CD14-positive monocyte (primary cell): ENCODE results near the gene MAML3. TPM values are rescaled to one million over a fixed set of nuclear protein-coding genes. Genes with fewer than 3 reads are reported as not detected.

ENCODE experiments used
- DNase-seq, 3 donors: peaks; one replicate each; pipeline ENCODE4 v3.0.0-alpha.2; 2011 to 2022
- H2AFZ ChIP-seq: 2 replicates; pipeline ENCODE4 v1.6.0; 2012; ENCODE audit warnings: mild to moderate bottlenecking, low read depth, low read length, inconsistent platforms; ENCODE audit not compliant: insufficient read depth, poor library complexity, severe bottlenecking
- H3K27ac ChIP-seq, 2 donors: 1 replicate in 1 of 2; 2 replicates in 1 of 2; pipeline ENCODE4 v1.5.1; 2012 to 2013; ENCODE audit warnings: low read length in 2 of 2, control low read depth in 1 of 2, inconsistent platforms in 1 of 2, low read depth in 1 of 2, mild to moderate bottlenecking in 1 of 2
- H3K27me3 ChIP-seq, 2 donors: one replicate each; pipeline versions ENCODE4 v1.6.0 to v1.6.1; 2011 to 2013; ENCODE audit warnings: low read length in 2 of 2; ENCODE audit not compliant: control insufficient read depth in 2 of 2, insufficient read depth in 2 of 2
- H3K36me3 ChIP-seq, 2 donors: replicated peaks in 1 of 2; 1 replicate in 1 of 2; 2 replicates in 1 of 2; pipeline versions ENCODE4 v1.5.1 to v1.6.1; 2012 to 2013; ENCODE audit warnings: low read length in 2 of 2, control low read depth in 1 of 2, inconsistent platforms in 1 of 2, mild to moderate bottlenecking in 1 of 2; ENCODE audit not compliant: insufficient read depth in 2 of 2, control insufficient read depth in 1 of 2
- H3K4me1 ChIP-seq, 2 donors: 1 replicate in 1 of 2; 2 replicates in 1 of 2; pipeline versions ENCODE4 v1.5.1 to v1.6.1; 2012 to 2013; ENCODE audit warnings: low read length in 2 of 2, control low read depth in 1 of 2, inconsistent platforms in 1 of 2, mild to moderate bottlenecking in 1 of 2, moderate library complexity in 1 of 2; ENCODE audit not compliant: insufficient read depth in 2 of 2, control insufficient read depth in 1 of 2
- H3K4me2 ChIP-seq: replicated peaks from 2 replicates; pipeline ENCODE3; 2012; ENCODE audit warnings: low read length, moderate library complexity, mild to moderate bottlenecking; ENCODE audit not compliant: poor library complexity, severe bottlenecking; ENCODE audit errors: extremely low read depth
- H3K4me3 ChIP-seq, 3 experiments: fragments of 200-600 bp in 1 of 3; sonication (generic) in 1 of 3; replicated peaks in 1 of 3; 1 replicate in 2 of 3; 2 replicates in 1 of 3; pipeline ENCODE4 v1.5.1; 2011 to 2013; ENCODE audit warnings: low read length in 3 of 3, mild to moderate bottlenecking in 3 of 3, control low read depth in 2 of 3, low read depth in 2 of 3, inconsistent platforms in 1 of 3, moderate library complexity in 1 of 3
- H3K79me2 ChIP-seq: 2 replicates; pipeline ENCODE4 v1.6.0; 2012; ENCODE audit warnings: mild to moderate bottlenecking, control low read depth, inconsistent platforms, low read length, moderate library complexity; ENCODE audit not compliant: insufficient read depth
- H3K9ac ChIP-seq: 2 replicates; pipeline ENCODE4 v1.6.0; 2017; ENCODE audit warnings: low read length, mild to moderate bottlenecking; ENCODE audit not compliant: insufficient read depth, poor library complexity, severe bottlenecking
- H3K9me3 ChIP-seq, 2 donors: replicated peaks in 1 of 2; 1 replicate in 1 of 2; 2 replicates in 1 of 2; pipeline versions ENCODE4 v1.5.1 to v1.6.1; 2012 to 2013; ENCODE audit warnings: low read length in 2 of 2, control low read depth in 1 of 2; ENCODE audit not compliant: control insufficient read depth in 1 of 2, insufficient read depth in 1 of 2
- H4K20me1 ChIP-seq: 2 replicates; pipeline ENCODE4 v1.6.0; 2012; ENCODE audit warnings: mild to moderate bottlenecking, low read length, control low read depth, moderate library complexity; ENCODE audit not compliant: insufficient read depth
- H3K27ac Mint-ChIP-seq, 7 donors: one replicate each; pipeline ENCODE4 v1.8.0; 2020; ENCODE audit warnings: mild to moderate bottlenecking in 7 of 7, mixed read lengths in 7 of 7, moderate library complexity in 6 of 7, inconsistent platforms in 2 of 7
- H3K27me3 Mint-ChIP-seq, 3 donors: one replicate each; pipeline ENCODE4 v1.8.0; 2021 to 2022; ENCODE audit warnings: low read depth in 3 of 3, mild to moderate bottlenecking in 3 of 3, mixed read lengths in 3 of 3, moderate library complexity in 3 of 3, inconsistent platforms in 1 of 3
- H3K36me3 Mint-ChIP-seq, 2 donors: one replicate each; pipeline ENCODE4 v1.8.0; 2020; ENCODE audit warnings: mixed read lengths in 2 of 2, inconsistent platforms in 1 of 2, mild to moderate bottlenecking in 1 of 2
- H3K4me1 Mint-ChIP-seq: one replicate; pipeline ENCODE4 v1.8.0; 2020; ENCODE audit warnings: mild to moderate bottlenecking, mixed read lengths
- H3K4me3 Mint-ChIP-seq, 2 donors: one replicate each; pipeline ENCODE4 v1.8.0; 2020; ENCODE audit warnings: mild to moderate bottlenecking in 2 of 2, mixed read lengths in 2 of 2, moderate library complexity in 1 of 2
- H3K9me3 Mint-ChIP-seq, 7 donors: one replicate each; pipeline ENCODE4 v1.8.0; 2020 to 2022; ENCODE audit warnings: mixed read lengths in 7 of 7, mild to moderate bottlenecking in 6 of 7, moderate library complexity in 6 of 7, inconsistent platforms in 2 of 7
- WGBS: methylation state at CpG from one replicate; pipeline ENCODE4 v1.1.5; 2013; ENCODE audit warnings: missing lambda C conversion rate; ENCODE audit not compliant: insufficient coverage; 5-methylcytosine and 5-hydroxymethylcytosine counted together
- intact Hi-C, 2 donors: fragments of 100-400 bp; cut with micrococcal nuclease; formaldehyde crosslinking; loops; one replicate each; pipeline versions ENCODE4 v1.15.0 to v1.15.1; 2023
- polyA plus RNA-seq, 3 donors: library from polyadenylated mRNA; depleted of rRNA in 1 of 3; unstranded in 2 of 3; stranded (reverse) in 1 of 3; fragments of 300-500 nt in 2 of 3; fragments of >200 nt in 1 of 3; fragmentation: Illumina TruSeq in 2 of 3; gene quantifications; 1 replicate in 2 of 3; 2 replicates in 1 of 3; pipeline ENCODE4 v1.2.3, GENCODE V29; 2012 to 2021
- TF ChIP-seq, protein P1 (sequence below): fragments of 200-600 bp; IDR thresholded peaks from one replicate; pipeline ENCODE4 v1.8.0; 2022; ENCODE audit warnings: antibody characterized with exemption, mild to moderate bottlenecking

Gene MAML3
- polyA plus RNA-seq, 3 donors, result 1.5 to 6.5 (median 2.3) TPM

DNA sequence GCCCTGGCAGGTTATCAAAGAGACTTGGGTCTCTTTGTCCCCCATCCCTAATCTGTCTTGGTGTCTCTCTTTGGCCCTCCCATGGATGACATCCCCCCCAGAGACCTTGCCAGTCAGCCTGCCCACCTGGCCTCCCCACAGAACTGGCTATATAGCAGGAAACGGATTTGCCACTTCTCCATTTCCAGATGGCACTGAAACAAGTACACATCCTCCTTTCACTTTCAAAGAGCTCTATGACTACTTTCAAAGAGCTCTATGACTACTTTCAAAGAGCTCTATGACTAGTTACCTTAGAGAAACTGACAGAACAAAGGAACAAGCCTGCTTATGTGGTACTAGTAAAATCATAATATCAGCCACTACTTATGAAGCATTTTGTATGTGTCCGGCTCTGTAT lies 175.3 kb downstream of the MAML3 start:
- no peaks in the 10 kb centered on the region for H3K27me3 Mint-ChIP-seq
- H3K4me3 Mint-ChIP-seq, result peak overlapping the region; percentile 38 to 61
- no peaks in the 10 kb centered on the region for H3K27me3 ChIP-seq

DNA sequence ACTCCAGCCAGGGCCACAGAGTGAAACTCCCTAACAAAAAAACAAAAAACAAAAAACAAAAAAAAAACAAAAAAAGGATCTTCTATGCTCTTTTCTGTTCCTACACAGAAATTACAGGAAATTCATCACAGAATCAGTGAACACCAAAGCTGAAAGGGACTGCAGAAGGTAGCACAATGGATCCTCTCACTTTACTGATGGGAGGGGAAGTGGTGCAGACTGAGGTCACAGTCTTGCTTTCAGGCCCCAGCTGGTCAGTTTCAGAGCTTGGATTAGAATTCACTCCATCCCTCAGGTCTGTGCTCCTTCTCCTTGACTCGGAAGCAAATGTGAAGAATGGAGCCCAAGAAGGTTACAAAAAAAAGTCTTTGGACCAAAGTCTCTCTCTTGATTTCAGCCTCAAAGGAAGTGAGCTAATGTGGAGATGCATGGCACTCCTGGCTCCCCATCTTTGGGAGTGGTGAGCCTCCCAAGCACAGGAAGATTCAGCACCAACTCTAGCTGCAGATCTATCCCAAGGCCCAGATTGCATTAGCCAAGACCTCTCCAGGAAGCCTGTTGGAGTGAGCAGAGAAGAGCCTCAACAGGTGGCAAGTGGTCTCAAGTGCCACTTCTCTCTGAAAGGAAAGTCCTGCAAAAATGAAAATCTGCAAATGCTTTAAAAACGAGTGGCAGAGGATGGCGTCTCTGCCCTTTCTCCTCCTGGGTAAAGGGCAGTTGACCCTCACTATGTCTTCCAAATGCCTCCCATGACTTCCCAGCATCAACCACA lies 176.0 kb downstream of the MAML3 start:
- Histone ChIP-seq H3K27ac (peak overlapping the region; percentile 29 to 82), H3K4me3 (peak overlapping the region in 1 of 3 experiments; percentile 24), H3K9ac (no peak overlapping the region), H3K79me2 (peaks cover 29% of the 10 kb centered on the region), H3K36me3 (no peaks in the 10 kb centered on the region), H3K9me3 (no peaks in the 10 kb centered on the region), H3K27me3 (no peaks in the 10 kb centered on the region), H3K4me1 (peaks cover 65 to 77% of the 10 kb centered on the region in 2 donors), H4K20me1 (no peaks in the 10 kb centered on the region), H2AFZ (no peak overlapping the region), H3K4me2 (peak overlapping the region; percentile 31)
- WGBS, result no CpG with 5 or more reads among the region's 3 CpGs
- no peaks in the 10 kb centered on the region for H3K27me3 Mint-ChIP-seq
- peaks cover 78% of the 10 kb centered on the region for H3K4me1 Mint-ChIP-seq
- peak overlapping the region in 1 of 2 donors; percentile 54 for H3K4me3 Mint-ChIP-seq
- DNase-seq, result peak in 1 of 3 donors; percentile 12
- H3K27ac Mint-ChIP-seq, result peak overlapping the region; percentile 83 to 95 (median 91)
- TF ChIP-seq, protein P1, sequence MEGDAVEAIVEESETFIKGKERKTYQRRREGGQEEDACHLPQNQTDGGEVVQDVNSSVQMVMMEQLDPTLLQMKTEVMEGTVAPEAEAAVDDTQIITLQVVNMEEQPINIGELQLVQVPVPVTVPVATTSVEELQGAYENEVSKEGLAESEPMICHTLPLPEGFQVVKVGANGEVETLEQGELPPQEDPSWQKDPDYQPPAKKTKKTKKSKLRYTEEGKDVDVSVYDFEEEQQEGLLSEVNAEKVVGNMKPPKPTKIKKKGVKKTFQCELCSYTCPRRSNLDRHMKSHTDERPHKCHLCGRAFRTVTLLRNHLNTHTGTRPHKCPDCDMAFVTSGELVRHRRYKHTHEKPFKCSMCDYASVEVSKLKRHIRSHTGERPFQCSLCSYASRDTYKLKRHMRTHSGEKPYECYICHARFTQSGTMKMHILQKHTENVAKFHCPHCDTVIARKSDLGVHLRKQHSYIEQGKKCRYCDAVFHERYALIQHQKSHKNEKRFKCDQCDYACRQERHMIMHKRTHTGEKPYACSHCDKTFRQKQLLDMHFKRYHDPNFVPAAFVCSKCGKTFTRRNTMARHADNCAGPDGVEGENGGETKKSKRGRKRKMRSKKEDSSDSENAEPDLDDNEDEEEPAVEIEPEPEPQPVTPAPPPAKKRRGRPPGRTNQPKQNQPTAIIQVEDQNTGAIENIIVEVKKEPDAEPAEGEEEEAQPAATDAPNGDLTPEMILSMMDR, result no peak
- H3K36me3 Mint-ChIP-seq, result peaks cover 6 to 10% of the 10 kb centered on the region in 2 donors
- peaks cover 0 to 4% (median 0%) of the 10 kb centered on the region in 7 donors for H3K9me3 Mint-ChIP-seq
- intact Hi-C loops, result no loop called here

More for the DNA sequence above, 175.3 kb downstream of the MAML3 start:
- Histone ChIP-seq H3K79me2 (peaks cover 23% of the 10 kb centered on the region), H3K4me2 (peak overlapping the region; percentile 49), H3K9ac (no peak overlapping the region), H2AFZ (no peak overlapping the region), H3K36me3 (no peaks in the 10 kb centered on the region), H3K4me3 (peak overlapping the region in 1 of 3 experiments; percentile 32), H3K27ac (peak overlapping the region; percentile 29 to 82), H3K9me3 (no peaks in the 10 kb centered on the region), H4K20me1 (no peaks in the 10 kb centered on the region), H3K4me1 (peaks cover 63 to 75% of the 10 kb centered on the region in 2 donors)
- Mint-ChIP-seq H3K36me3 (peaks cover 8 to 13% of the 10 kb centered on the region in 2 donors), H3K4me1 (peaks cover 74% of the 10 kb centered on the region), H3K9me3 (peaks cover 0 to 4% (median 0%) of the 10 kb centered on the region in 7 donors), H3K27ac (peak overlapping the region; percentile 83 to 95 (median 91))
- TF ChIP-seq, protein P1, result no peak
- peak; percentile 67 to 84 (median 82) for DNase-seq
- intact Hi-C loops, result no loop called here
- WGBS, result no CpG with 5 or more reads among the region's 2 CpGs
